Measurements from ENCODE around the gene ITPRID1. TPM values are rescaled to one million over a fixed set of nuclear protein-coding genes. Genes with fewer than 3 reads are reported as not detected.

ITPRID1 gene
- total RNA-seq, 1 experiment from 2014 or later: 1.2 TPM

DNA sequence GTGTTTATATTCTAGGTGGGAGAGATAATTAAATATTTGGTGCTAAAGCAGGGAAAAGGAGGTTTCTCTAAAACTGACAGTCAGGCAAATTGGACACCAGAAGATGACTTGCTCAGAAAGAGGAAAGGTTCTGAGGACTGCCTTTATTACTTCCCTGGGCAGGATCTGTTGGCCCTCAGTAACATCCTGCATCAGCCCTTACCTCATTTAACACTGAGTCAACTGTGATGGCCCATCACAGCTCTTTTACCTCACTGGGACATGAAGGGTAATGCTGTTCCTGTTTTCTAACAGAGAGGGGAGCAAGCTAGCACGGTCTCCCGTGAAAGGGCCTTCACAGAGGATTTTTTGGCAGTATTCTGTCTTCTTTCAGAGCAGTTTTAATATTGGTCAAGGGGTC, 185.2 kb downstream of the ITPRID1 start:
- Mint-ChIP-seq H3K4me1 (no peaks in the 10 kb centered on the region), H3K27ac (no peak overlapping the region), H3K36me3 (ENCODE audit: insufficient read depth in 1 of 3, low read depth in 3 of 3) (no peaks in the 10 kb centered on the region), H3K9me3 (no peaks in the 10 kb centered on the region), H3K27me3 (ENCODE audit: low read depth) (peaks cover 9% of the 10 kb centered on the region; the same call in 1 of the 2 replicates), H3K4me3 (no peak overlapping the region)
- Histone ChIP-seq H3K9me3 (ENCODE audit: control insufficient read depth, low read depth, low read length) (no peaks in the 10 kb centered on the region), H2AFZ (ENCODE audit: low read length) (no peak overlapping the region), H3K9ac (ENCODE audit: extremely low read depth, insufficient read length, low read length) (no peak overlapping the region), H3K23ac (ENCODE audit: insufficient read length, low read depth, low read length) (no peak overlapping the region), H3K79me1 (ENCODE audit: insufficient read depth, low read depth, low read length, poor library complexity, severe bottlenecking) (no peaks in the 10 kb centered on the region), H3K23me2 (ENCODE audit: insufficient read length, low read depth, low read length, poor library complexity, severe bottlenecking) (no peaks in the 10 kb centered on the region), H3T11ph (ENCODE audit: low read length) (no peak overlapping the region), H4K5ac (ENCODE audit: insufficient read length, low read depth, low read length) (no peak overlapping the region), H3K14ac (ENCODE audit: insufficient read depth, low read length) (no peak overlapping the region), H2BK20ac (ENCODE audit: low read depth, low read length, poor library complexity, severe bottlenecking) (no peak overlapping the region), H3K4me2 (ENCODE audit: insufficient read depth, insufficient read length, low read length) (no peak overlapping the region), H4K91ac (ENCODE audit: insufficient read length, low read depth, low read length) (no peak overlapping the region), H3K27me3 (ENCODE audit: insufficient read depth, low read length) (no peaks in the 10 kb centered on the region), H2BK120ac (ENCODE audit: low read depth, low read length, poor library complexity, severe bottlenecking) (no peak overlapping the region), H3K4ac (ENCODE audit: low read depth, low read length) (no peak overlapping the region), H2BK5ac (ENCODE audit: insufficient read length, low read length) (no peak overlapping the region), H3K56ac (ENCODE audit: insufficient read length, low read depth, low read length) (no peak overlapping the region), H3K4me1 (ENCODE audit: insufficient read depth, low read length) (no peaks in the 10 kb centered on the region), H4K20me1 (ENCODE audit: control insufficient read depth, insufficient read depth, insufficient read length) (no peaks in the 10 kb centered on the region), H3K27ac (ENCODE audit: insufficient read length, low read depth, low read length) (no peak overlapping the region), H2AK5ac (ENCODE audit: insufficient read length, low read length) (no peak overlapping the region), H2BK15ac (ENCODE audit: low read depth, low read length) (no peak overlapping the region), H3K18ac (ENCODE audit: insufficient read length, low read depth, low read length) (no peak overlapping the region), H4K8ac (replicated peaks; ENCODE audit: insufficient read length, low read depth, low read length) (no peak overlapping the region), H3K79me2 (ENCODE audit: insufficient read depth, low read length) (no peaks in the 10 kb centered on the region), H2BK12ac (ENCODE audit: insufficient read length, low read depth, low read length) (no peak overlapping the region)
- WGBS (ENCODE audit: extremely low coverage, insufficient read length, low lambda C conversion rate): no CpG with 5 or more reads among the region's 2 CpGs
- DNase-seq: no peak
- TF ChIP-seq, protein P1, sequence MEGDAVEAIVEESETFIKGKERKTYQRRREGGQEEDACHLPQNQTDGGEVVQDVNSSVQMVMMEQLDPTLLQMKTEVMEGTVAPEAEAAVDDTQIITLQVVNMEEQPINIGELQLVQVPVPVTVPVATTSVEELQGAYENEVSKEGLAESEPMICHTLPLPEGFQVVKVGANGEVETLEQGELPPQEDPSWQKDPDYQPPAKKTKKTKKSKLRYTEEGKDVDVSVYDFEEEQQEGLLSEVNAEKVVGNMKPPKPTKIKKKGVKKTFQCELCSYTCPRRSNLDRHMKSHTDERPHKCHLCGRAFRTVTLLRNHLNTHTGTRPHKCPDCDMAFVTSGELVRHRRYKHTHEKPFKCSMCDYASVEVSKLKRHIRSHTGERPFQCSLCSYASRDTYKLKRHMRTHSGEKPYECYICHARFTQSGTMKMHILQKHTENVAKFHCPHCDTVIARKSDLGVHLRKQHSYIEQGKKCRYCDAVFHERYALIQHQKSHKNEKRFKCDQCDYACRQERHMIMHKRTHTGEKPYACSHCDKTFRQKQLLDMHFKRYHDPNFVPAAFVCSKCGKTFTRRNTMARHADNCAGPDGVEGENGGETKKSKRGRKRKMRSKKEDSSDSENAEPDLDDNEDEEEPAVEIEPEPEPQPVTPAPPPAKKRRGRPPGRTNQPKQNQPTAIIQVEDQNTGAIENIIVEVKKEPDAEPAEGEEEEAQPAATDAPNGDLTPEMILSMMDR (conservative IDR thresholded peaks at IDR 0.05): 0 out of 3 replicates have a peak, but pooled peaks have one; percentile 11
